Activated naive CD4-positive, alpha-beta T cell treated with anti-CD3 and anti-CD28 coated beads, Interleukin-2, amount 50 U/mL, for 72 hours (primary cell): ENCODE measurements around the gene SUSD6. TPM values are rescaled to one million over a fixed set of nuclear protein-coding genes. Genes with fewer than 3 reads are reported as not detected.
"Not testable (repeated sequence)": the region's sequence is repeated elsewhere in the genome, so short reads cannot be mapped to it uniquely, and the experiment has no call there.

ENCODE experiments used
- ATAC-seq, 2 donors: fragments of 150-1000 bp; cut with Tn5 transposase; 2 replicates each; pipeline ENCODE4 v1.10.0; 2021; ENCODE audit warnings: mild to moderate bottlenecking in 2 of 2, moderate library complexity in 2 of 2
- DNase-seq, 2 donors: peaks; one replicate each; pipeline ENCODE4 v3.0.0; 2021 to 2022; ENCODE audit warnings: low spot score in 2 of 2
- H3K27ac Mint-ChIP-seq, 2 donors: one replicate each; pipeline ENCODE4 v1.8.0; 2022; ENCODE audit warnings: mild to moderate bottlenecking in 2 of 2, mixed read lengths in 2 of 2
- H3K36me3 Mint-ChIP-seq, 2 donors: one replicate each; pipeline ENCODE4 v1.8.0; 2022; ENCODE audit warnings: mixed read lengths in 2 of 2
- H3K9me3 Mint-ChIP-seq, 2 donors: one replicate each; pipeline ENCODE4 v1.8.0; 2022; ENCODE audit warnings: mixed read lengths in 2 of 2
- total RNA-seq, 2 donors: library from RNA; stranded (reverse); gene quantifications; one replicate each; pipeline ENCODE4 v1.2.3, GENCODE V29; 2022

Gene SUSD6
- total RNA-seq, 2 donors from 2014 or later = 54.1 to 98.6 TPM

GRCh38 chr14:69632164-69632563 lies 20.8 kb downstream of the SUSD6 start:
- Mint-ChIP-seq H3K27ac (peak overlapping the region in 1 of 2 donors; percentile 24), H3K9me3 (no peaks in the 10 kb centered on the region), H3K36me3 (peaks cover 0 to 32% of the 10 kb centered on the region in 2 donors)
- DNase-seq (no peak), ATAC-seq (no peak)

- Mint-ChIP-seq H3K36me3 (peaks cover 0 to 33% of the 10 kb centered on the region in 2 donors), H3K9me3 (no peaks in the 10 kb centered on the region), H3K27ac (no peak overlapping the region)
- DNase-seq = no peak
- no peak for ATAC-seq
Measured at GRCh38 chr14:69632593-69633151, 21.3 kb downstream of the SUSD6 start.

- H3K9me3 Mint-ChIP-seq = no peaks in the 10 kb centered on the region
- peaks cover 0 to 33% of the 10 kb centered on the region in 2 donors for H3K36me3 Mint-ChIP-seq
- no peak for ATAC-seq
- no peak for DNase-seq
- H3K27ac Mint-ChIP-seq = no peak overlapping the region
Measured at GRCh38 chr14:69633238-69633637, 21.8 kb downstream of the SUSD6 start.

GRCh38 chr14:69635981-69636639 lies 24.7 kb downstream of the SUSD6 start:
- peaks cover 4 to 43% of the 10 kb centered on the region in 2 donors for H3K36me3 Mint-ChIP-seq
- ATAC-seq = peak; percentile 45 to 79
- H3K27ac Mint-ChIP-seq = peak overlapping the region; percentile 88 to 95
- no peak for DNase-seq
- H3K9me3 Mint-ChIP-seq = peaks cover 0 to 8% of the 10 kb centered on the region in 2 donors

- no peak for DNase-seq
- Mint-ChIP-seq H3K27ac (peak overlapping the region; percentile 88 to 91), H3K9me3 (peaks cover 0 to 14% of the 10 kb centered on the region in 2 donors), H3K36me3 (peaks cover 9 to 51% of the 10 kb centered on the region in 2 donors)
- ATAC-seq = no peak
Measured at GRCh38 chr14:69636718-69637480, 25.5 kb downstream of the SUSD6 start.

- Mint-ChIP-seq H3K9me3 (peaks cover 0 to 20% of the 10 kb centered on the region in 2 donors), H3K36me3 (peaks cover 13 to 54% of the 10 kb centered on the region in 2 donors), H3K27ac (peak overlapping the region; percentile 88 to 98)
- DNase-seq (no peak), ATAC-seq (peak; percentile 18 to 35)
Measured at GRCh38 chr14:69637503-69638031, 26.2 kb downstream of the SUSD6 start.

- peaks cover 18 to 73% of the 10 kb centered on the region in 2 donors for H3K36me3 Mint-ChIP-seq
- no peak for ATAC-seq
- no peak overlapping the region for H3K27ac Mint-ChIP-seq
- DNase-seq = no peak
- peaks cover 0 to 21% of the 10 kb centered on the region in 2 donors for H3K9me3 Mint-ChIP-seq
Measured at GRCh38 chr14:69640931-69641330, 29.5 kb downstream of the SUSD6 start.

GRCh38 chr14:69642212-69642793 lies 30.9 kb downstream of the SUSD6 start:
- Mint-ChIP-seq H3K9me3 (peaks cover 0 to 25% of the 10 kb centered on the region in 2 donors), H3K36me3 (peaks cover 18 to 75% of the 10 kb centered on the region in 2 donors), H3K27ac (peak overlapping the region; percentile 53 to 76)
- not testable (repeated sequence) for DNase-seq, ATAC-seq

- peak; percentile 70 to 71 for DNase-seq
- Mint-ChIP-seq H3K27ac (peak overlapping the region; percentile 53 to 76), H3K9me3 (peaks cover 0 to 25% of the 10 kb centered on the region in 2 donors), H3K36me3 (peaks cover 18 to 77% of the 10 kb centered on the region in 2 donors)
- peak; percentile 93 to 98 for ATAC-seq
Measured at GRCh38 chr14:69643430-69644200, 32.2 kb downstream of the SUSD6 start.

GRCh38 chr14:69644814-69645213 lies 33.4 kb downstream of the SUSD6 start:
- no peak for DNase-seq
- Mint-ChIP-seq H3K9me3 (peaks cover 0 to 25% of the 10 kb centered on the region in 2 donors), H3K27ac (peak overlapping the region; percentile 53 to 76), H3K36me3 (peaks cover 18 to 71% of the 10 kb centered on the region in 2 donors)
- no peak for ATAC-seq

GRCh38 chr14:69647213-69647612 lies 35.8 kb downstream of the SUSD6 start:
- no peak for ATAC-seq
- Mint-ChIP-seq H3K9me3 (peaks cover 0 to 7% of the 10 kb centered on the region in 2 donors), H3K36me3 (peaks cover 5 to 48% of the 10 kb centered on the region in 2 donors), H3K27ac (peak overlapping the region in 1 of 2 donors; percentile 48)
- no peak for DNase-seq

- not testable (repeated sequence) for ATAC-seq, H3K27ac Mint-ChIP-seq, H3K9me3 Mint-ChIP-seq, DNase-seq
- H3K36me3 Mint-ChIP-seq = peaks cover 5 to 44% of the 10 kb centered on the region in 2 donors
Measured at GRCh38 chr14:69647642-69648041, 36.2 kb downstream of the SUSD6 start.

- ATAC-seq (no peak), DNase-seq (no peak)
- peaks cover 0 to 5% of the 10 kb centered on the region in 2 donors for H3K9me3 Mint-ChIP-seq
- peaks cover 0 to 35% of the 10 kb centered on the region in 2 donors for H3K36me3 Mint-ChIP-seq
- no peak overlapping the region for H3K27ac Mint-ChIP-seq
Measured at GRCh38 chr14:69648480-69649451, 37.4 kb downstream of the SUSD6 start.

GRCh38 chr14:69650948-69651369 lies 39.6 kb downstream of the SUSD6 start:
- Mint-ChIP-seq H3K27ac (peak overlapping the region; percentile 26 to 63), H3K36me3 (peaks cover 0 to 20% of the 10 kb centered on the region in 2 donors), H3K9me3 (peaks cover 0 to 4% of the 10 kb centered on the region in 2 donors)
- DNase-seq = no peak
- ATAC-seq = peak; percentile 37 to 38

- H3K36me3 Mint-ChIP-seq = peaks cover 0 to 15% of the 10 kb centered on the region in 2 donors
- H3K9me3 Mint-ChIP-seq = no peaks in the 10 kb centered on the region
- peak overlapping the region; percentile 10 to 63 for H3K27ac Mint-ChIP-seq
- ATAC-seq (peak in 1 of 2 donors; percentile 75), DNase-seq (no peak)
Measured at GRCh38 chr14:69651664-69652063, 40.3 kb downstream of the SUSD6 start.
